ENCODE results near the gene ADAMTS7. TPM values are rescaled to one million over a fixed set of nuclear protein-coding genes. Genes with fewer than 3 reads are reported as not detected.
"Not testable (repeated sequence)": the region's sequence is repeated elsewhere in the genome, so short reads cannot be mapped to it uniquely, and the experiment has no call there.

ADAMTS7 gene
- total RNA-seq, 1 donor from 2014 or later: 17.8 TPM

DNA sequence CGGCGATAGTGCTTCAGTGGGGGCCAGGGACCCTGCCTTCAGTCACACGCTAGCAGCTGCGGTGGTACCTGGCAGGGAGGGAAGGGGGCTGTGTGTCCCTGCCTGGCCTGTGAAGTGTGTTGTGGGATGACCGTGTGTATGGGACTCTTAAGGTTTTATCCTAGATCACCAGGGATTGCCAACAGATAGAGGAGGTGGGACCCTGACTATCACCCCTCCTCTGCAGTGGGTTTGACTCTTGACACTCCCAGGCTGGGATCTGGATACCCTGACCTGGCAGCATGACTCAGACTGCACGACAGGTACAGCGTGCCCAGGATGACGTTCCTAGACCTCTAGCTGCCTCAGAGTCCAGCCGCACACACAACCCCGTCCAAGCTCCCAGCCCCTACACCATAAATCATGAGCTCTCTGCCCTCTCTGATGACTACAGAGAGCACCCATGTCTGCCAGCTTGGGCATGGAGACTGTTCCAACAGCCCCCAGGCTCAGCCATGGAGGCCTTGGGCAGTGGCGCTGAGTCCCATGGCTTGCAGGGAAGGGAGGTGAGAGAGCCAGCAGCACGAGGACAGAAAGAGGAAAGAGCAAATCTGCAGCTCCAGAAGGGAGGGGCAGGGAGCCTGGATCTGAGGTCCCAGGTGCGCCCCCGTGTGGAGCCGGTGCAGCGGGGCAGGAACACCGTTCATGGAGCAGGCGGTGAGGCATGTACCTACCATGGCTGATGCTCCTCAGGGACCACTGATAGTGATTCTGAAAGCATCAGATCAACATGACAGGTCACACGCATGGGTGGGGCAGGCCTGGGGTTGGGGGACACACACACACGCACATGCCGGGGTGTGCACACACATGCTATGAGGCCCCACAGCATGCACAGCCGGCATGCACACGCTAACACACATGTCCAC, 71.0 kb downstream of the ADAMTS7 start:
- intact Hi-C loops (cut with DNase I): no loop called here

DNA sequence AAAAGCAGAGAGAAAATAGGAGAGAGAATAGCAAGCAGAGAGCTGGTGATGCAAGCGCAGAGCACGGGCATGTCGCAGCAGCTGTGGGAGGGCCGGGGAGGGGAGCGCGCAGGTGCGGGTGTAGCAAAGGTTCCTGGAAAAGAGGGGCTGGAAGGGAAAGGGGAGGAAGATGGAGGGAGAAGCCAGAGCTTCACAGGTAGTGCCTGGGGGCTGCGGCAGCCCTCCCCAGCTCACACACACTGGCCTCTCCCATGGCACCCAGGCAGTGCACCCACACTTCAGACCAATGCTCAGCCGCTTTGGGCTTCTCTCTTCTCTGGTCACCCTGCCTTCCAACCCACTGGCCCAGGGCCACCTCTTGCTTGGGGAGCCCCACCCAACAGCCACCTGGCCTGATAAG, 72.1 kb downstream of the ADAMTS7 start:
- intact Hi-C loops (cut with DNase I): no loop called here
- DNase-seq (ENCODE audit: low spot score): peak; percentile 57

More for the DNA sequence above, 71.0 kb downstream of the ADAMTS7 start:
- peak; percentile 89 for DNase-seq (ENCODE audit: low spot score)

GRCh38 chr15:78737931-78738558, 73.2 kb downstream of the ADAMTS7 start:
- peak; percentile 49 for DNase-seq (ENCODE audit: low spot score)
- intact Hi-C loops (cut with DNase I): not testable (repeated sequence)

DNA sequence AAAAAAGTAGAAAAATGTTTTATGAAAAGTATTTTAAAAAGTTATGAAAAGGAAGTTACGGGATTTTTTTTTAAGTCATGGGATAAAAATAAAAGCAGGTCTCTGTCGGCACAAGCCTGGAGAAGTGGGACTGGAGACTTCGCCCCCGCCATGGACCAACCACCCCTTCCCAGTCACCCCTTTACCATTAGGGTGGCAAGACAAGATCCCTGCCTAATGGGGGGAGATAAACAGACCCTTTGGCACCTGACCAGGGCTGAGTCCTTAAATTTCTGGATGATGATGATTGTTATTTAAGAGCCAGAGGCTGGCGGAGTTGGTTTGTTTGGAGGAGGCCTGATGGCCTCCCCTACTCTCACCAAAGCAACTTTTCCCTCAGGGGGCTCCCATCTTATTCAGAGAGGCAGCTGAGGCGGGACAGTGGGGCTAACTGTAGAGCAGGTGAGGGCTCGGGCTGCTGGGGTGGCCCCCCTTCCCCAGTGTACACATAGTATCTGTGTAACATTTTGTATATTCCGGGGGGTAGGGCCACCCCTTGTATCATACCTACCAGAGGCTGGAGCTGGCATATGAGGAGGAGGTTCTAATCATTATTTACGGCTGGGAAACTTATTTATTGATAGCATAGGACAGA, 74.0 kb downstream of the ADAMTS7 start:
- intact Hi-C loops (cut with DNase I): no loop called here
- peak; percentile 24 for DNase-seq (ENCODE audit: low spot score)

GRCh38 chr15:78736286-78736685, 75.0 kb downstream of the ADAMTS7 start:
- intact Hi-C loops (cut with DNase I): not testable (repeated sequence)

GRCh38 chr15:78734451-78735064, 76.7 kb downstream of the ADAMTS7 start:
- peak; percentile 39 for DNase-seq (ENCODE audit: low spot score)
- intact Hi-C loops (cut with DNase I): no loop called here

More at GRCh38 chr15:78736286-78736685, 75.0 kb downstream of the ADAMTS7 start:
- DNase-seq (ENCODE audit: low spot score): peak; percentile 36

DNA sequence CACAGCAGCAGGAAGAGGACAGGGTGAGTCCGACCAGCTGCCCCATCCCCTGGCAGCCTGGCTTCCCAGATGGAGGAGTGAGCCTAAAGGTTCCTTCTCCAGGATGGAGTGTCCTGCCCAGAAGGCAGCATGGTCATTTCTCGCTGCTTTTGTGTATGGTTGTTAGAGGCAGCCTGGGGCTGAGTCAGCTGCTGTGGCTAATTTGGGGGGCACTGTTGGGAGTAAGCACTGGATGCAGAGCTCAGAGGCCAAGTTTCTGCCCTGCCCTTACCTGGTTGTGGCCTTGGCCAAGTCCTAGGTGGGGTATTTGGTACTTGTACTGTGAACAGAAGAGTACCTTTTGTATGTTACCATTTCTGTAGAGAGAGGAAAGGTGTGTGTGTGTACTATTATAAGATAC, 78.6 kb downstream of the ADAMTS7 start:
- intact Hi-C loops (cut with DNase I): no loop called here
- peak; percentile 6 for DNase-seq (ENCODE audit: low spot score)

GRCh38 chr15:78730955-78731354, 80.3 kb downstream of the ADAMTS7 start:
- DNase-seq (ENCODE audit: low spot score): peak; percentile 17
- intact Hi-C loops (cut with DNase I): no loop called here

DNA sequence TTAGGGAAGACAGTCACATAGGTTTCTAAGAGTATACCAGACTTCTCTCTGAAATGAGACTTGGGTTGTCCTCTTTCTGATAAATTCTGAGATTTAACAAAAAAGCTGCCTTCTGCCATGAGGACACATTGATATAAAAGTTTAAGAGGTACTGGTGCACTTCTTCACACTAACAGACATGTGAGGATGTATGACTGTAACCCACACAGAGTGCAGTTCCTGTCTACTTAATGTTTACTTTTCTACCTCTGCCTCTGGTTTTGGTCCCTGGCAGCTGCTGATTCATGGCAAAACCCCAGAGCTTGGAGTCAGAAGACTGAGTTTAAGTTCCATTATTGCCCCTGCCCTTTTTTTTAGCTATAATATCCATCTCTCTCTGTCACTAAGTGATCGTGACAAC, 82.8 kb downstream of the ADAMTS7 start:
- DNase-seq (ENCODE audit: low spot score): peak; percentile 1
- intact Hi-C loops (cut with DNase I): not testable (repeated sequence)

DNA sequence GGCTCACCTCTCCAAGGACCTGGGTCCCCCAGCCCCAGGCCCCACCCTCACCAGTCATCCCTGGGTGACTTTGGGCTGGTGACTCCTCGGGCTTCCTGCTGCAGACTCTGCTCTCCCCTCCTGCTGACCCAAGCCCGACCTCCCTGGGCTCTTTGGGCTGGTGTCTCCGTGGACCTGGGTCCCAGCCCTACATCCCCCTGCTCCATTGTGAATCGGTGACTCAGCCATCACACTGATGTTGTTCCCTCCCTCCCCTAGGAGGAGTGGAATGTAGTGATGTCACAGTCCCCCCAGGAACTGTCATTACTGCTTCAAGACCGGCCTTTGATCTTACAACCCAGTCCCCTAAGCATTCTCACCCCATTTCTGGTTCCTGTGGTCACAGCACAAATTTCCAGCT, 83.7 kb downstream of the ADAMTS7 start:
- DNase-seq (ENCODE audit: low spot score): no peak
- intact Hi-C loops (cut with DNase I): no loop called here

DNA sequence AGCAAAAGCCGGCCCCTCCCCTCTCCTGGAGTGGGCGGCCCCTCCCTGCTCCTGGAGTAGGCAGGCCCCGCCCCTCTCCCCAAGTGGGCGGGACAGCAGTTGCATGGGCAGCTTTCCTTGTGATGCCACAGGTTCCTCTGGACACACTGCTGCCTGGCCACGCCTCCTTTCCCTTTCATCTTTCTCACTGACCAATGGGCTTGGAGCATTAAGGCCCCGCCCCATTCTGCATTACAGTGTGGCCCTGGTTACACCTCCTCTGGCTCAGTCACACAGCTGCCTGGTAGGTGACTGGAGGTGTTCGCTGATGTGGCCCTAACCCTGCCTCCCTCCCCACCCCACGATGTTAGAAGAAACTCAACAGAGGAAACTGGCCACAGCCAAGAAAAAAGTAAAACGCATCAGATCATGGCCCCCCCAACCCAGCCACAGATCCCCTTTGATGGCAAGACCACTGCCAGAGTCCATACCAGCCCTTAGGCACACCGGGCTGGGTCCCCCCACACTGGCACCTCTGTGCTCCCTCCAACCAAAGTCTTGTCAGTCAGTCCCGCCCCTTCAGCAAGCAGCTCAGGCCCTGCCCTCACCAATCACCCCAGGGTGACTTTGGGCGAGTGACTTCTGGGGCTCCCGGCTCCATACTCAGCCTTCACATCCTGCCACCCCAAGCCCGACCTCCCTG, 84.3 kb downstream of the ADAMTS7 start:
- DNase-seq (ENCODE audit: low spot score): peak; percentile 33
- intact Hi-C loops (cut with DNase I): no loop called here

DNA sequence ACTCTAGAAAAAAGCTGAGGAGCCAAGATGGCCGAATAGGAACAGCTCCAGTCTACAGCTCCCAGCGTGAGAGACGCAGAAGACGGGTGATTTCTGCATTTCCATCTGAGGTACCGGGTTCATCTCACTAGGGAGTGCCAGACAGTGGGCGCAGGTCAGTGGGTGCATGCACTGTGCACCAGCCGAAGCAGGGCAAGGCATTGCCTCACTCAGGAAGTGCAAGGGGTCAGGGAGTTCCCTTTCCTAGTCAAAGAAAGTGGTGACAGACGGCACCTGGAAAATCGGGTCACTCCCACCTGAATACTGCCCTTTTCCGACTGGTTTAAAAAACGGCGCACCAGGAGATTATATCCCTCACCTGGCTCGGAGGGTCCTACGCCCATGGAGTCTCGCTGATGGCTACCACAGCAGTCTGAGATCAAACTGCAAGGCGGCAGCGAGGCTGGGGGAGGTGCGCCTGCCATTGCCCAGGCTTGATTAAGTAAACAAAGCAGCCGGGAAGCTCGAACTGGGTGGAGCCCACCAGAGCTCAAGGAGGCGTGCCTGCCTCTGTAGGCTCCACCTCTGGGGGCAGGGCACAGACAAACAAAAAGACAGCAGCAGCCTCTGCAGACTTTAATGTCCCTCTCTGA, 91.3 kb downstream of the ADAMTS7 start:
- DNase-seq (ENCODE audit: low spot score): peak; percentile 20
- intact Hi-C loops (cut with DNase I): not testable (repeated sequence)

DNA sequence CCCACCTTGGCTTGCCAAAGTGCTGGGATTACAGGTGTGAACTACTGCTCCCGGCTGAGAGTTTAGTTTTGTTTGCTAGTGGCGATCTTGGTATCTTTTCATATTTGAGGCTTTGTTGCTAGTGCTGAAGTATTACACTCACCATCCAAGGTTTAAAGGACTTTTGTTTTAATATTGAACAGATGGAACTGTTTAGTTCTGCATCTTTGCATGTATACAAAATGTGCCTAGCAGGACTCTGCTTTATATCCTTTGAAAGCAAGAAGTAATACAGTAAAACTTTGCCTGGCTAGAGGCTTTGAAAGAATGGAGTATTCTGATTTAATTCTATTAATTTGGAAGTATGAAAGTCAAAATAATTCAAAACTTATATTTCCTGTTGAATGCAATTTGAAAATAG, 92.4 kb downstream of the ADAMTS7 start:
- intact Hi-C loops (cut with DNase I): no loop called here
- no peak for DNase-seq (ENCODE audit: low spot score)

GRCh38 chr15:78717956-78718656, 93.2 kb downstream of the ADAMTS7 start:
- no peak for DNase-seq (ENCODE audit: low spot score)
- intact Hi-C loops (cut with DNase I): no loop called here

GRCh38 chr15:78716651-78717050, 94.6 kb downstream of the ADAMTS7 start:
- DNase-seq (ENCODE audit: low spot score): no peak
- intact Hi-C loops (cut with DNase I): no loop called here

DNA sequence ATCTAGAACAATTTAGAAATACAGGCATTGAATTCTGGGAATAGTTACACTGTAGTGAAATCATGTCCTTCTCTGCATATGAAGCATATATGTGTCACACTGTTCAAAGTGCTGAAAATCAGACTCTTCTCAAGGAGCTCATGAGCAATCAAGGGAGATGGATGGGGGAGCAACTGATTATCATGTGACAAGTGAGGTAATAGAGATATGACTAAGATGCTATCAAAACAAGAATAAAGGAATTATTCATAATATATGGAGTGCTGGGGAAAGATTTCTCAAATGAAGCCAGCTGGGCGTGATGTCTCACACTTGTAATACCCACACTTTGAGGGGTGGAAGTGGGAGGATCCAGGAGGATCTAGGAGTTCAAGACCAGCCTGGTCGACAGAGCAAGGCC, 95.3 kb downstream of the ADAMTS7 start:
- DNase-seq (ENCODE audit: low spot score): no peak
- intact Hi-C loops (cut with DNase I): no loop called here

- DNase-seq (ENCODE audit: low spot score): no peak
- intact Hi-C loops (cut with DNase I): no loop called here
Measured at GRCh38 chr15:78715434-78715833, 95.8 kb downstream of the ADAMTS7 start.

DNA sequence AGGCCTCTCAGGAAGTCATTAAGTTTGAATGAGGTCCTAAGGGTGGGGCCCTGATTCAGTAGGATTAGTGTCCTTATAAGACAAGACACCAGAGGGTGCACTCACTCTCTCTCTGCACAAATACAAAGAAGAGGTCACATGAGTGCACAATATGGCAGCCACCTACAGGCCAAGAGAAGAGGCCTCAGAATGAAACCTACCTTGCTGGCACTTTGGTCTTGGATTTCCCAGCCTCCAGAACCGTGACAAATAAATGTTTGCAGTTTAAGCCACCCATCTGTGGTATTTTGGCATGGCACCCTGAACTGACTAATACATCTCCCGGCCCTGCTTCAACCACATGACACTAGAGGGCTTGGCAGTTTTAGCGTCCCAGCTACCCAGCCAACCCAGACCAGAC, 96.4 kb downstream of the ADAMTS7 start:
- DNase-seq (ENCODE audit: low spot score): no peak
- intact Hi-C loops (cut with DNase I): no loop called here

Data from cardiac septum (tissue), 1 donor.